Measurements from ENCODE around the gene C2orf78.

DNA sequence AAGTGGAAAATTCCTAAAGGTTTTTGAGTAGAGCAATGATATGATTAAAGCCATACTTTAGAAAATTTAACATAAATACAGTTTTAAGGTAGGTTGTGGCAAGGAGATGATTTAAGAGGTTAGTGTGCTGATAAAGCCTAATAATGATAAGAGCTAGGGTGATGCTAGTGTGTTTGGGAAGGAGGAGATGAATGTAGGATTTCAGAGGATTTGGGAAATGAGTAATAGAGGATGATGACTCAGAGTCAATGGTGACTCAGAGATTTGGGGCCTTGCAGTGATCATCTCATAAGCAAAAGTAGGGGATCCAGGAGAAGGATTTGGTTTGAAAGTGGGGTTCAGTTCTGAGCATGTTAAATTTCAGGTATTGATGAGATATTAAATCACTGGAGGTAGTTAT lies 68.0 kb downstream of the C2orf78 start:
- TF ChIP-seq, protein P1, sequence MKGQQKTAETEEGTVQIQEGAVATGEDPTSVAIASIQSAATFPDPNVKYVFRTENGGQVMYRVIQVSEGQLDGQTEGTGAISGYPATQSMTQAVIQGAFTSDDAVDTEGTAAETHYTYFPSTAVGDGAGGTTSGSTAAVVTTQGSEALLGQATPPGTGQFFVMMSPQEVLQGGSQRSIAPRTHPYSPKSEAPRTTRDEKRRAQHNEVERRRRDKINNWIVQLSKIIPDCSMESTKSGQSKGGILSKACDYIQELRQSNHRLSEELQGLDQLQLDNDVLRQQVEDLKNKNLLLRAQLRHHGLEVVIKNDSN (IDR thresholded peaks at IDR 0.05), result no peak
- TF ChIP-seq, protein P2, sequence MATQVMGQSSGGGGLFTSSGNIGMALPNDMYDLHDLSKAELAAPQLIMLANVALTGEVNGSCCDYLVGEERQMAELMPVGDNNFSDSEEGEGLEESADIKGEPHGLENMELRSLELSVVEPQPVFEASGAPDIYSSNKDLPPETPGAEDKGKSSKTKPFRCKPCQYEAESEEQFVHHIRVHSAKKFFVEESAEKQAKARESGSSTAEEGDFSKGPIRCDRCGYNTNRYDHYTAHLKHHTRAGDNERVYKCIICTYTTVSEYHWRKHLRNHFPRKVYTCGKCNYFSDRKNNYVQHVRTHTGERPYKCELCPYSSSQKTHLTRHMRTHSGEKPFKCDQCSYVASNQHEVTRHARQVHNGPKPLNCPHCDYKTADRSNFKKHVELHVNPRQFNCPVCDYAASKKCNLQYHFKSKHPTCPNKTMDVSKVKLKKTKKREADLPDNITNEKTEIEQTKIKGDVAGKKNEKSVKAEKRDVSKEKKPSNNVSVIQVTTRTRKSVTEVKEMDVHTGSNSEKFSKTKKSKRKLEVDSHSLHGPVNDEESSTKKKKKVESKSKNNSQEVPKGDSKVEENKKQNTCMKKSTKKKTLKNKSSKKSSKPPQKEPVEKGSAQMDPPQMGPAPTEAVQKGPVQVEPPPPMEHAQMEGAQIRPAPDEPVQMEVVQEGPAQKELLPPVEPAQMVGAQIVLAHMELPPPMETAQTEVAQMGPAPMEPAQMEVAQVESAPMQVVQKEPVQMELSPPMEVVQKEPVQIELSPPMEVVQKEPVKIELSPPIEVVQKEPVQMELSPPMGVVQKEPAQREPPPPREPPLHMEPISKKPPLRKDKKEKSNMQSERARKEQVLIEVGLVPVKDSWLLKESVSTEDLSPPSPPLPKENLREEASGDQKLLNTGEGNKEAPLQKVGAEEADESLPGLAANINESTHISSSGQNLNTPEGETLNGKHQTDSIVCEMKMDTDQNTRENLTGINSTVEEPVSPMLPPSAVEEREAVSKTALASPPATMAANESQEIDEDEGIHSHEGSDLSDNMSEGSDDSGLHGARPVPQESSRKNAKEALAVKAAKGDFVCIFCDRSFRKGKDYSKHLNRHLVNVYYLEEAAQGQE (IDR thresholded peaks at IDR 0.05; ENCODE audit: low read depth), result no peak
- TF ChIP-seq NFIC (IDR thresholded peaks at IDR 0.05) (no peak), YY1 (IDR thresholded peaks at IDR 0.05; ENCODE audit: low read depth) (no peak), EP300 (IDR thresholded peaks at IDR 0.05; ENCODE audit: borderline replicate concordance) (no peak)
